Keratinocyte (primary cell): ENCODE data around the gene LHX5. TPM values are rescaled to one million over a fixed set of nuclear protein-coding genes. Genes with fewer than 3 reads are reported as not detected.

Source experiments
- DNase-seq: peaks from one replicate; pipeline ENCODE4 v3.0.0-alpha.2; 2011; ENCODE audit warnings: low read depth, missing footprints, low spot score
- FAIRE-seq: peaks from 2 replicates; lab custom pipeline; 2011; peaks lifted over from hg19 to GRCh38; lab: Jason Lieb, UNC
- H2AFZ ChIP-seq: 2 replicates; pipeline ENCODE4 v1.6.0; 2012; ENCODE audit warnings: low read length, control low read depth, inconsistent platforms; ENCODE audit not compliant: control insufficient read depth
- H3K27ac ChIP-seq: 2 replicates; pipeline ENCODE4 v1.5.1; 2011; ENCODE audit warnings: low read length; ENCODE audit not compliant: control insufficient read depth, insufficient read depth
- H3K27me3 ChIP-seq: 3 replicates; pipeline ENCODE4 v1.6.0; 2011; ENCODE audit warnings: low read length; ENCODE audit not compliant: control insufficient read depth, insufficient read depth; ENCODE audit errors: extremely low read depth
- H3K36me3 ChIP-seq, 2 experiments: 2 replicates in 1 of 2; 3 replicates in 1 of 2; pipeline ENCODE4 v1.5.1; 2011; ENCODE audit warnings: low read length in 2 of 2, mild to moderate bottlenecking in 1 of 2; ENCODE audit not compliant: control insufficient read depth in 2 of 2, insufficient read depth in 2 of 2; ENCODE audit errors: extremely low read depth in 1 of 2
- H3K4me1 ChIP-seq: 3 replicates; pipeline ENCODE4 v1.5.1; 2011; ENCODE audit warnings: low read length; ENCODE audit not compliant: control insufficient read depth, insufficient read depth; ENCODE audit errors: extremely low read depth
- H3K4me2 ChIP-seq: 3 replicates; pipeline ENCODE4 v1.6.0; 2011; ENCODE audit warnings: low read depth, low read length; ENCODE audit not compliant: control insufficient read depth, insufficient read depth; ENCODE audit errors: extremely low read depth
- H3K4me3 ChIP-seq, 3 experiments: fragments of 200-600 bp in 1 of 3; sonication (generic) in 1 of 3; 2 replicates in 2 of 3; 3 replicates in 1 of 3; pipeline ENCODE4 v1.5.1; 2011 to 2016; ENCODE audit warnings: low read length in 3 of 3, mild to moderate bottlenecking in 3 of 3, control low read depth in 2 of 3, inconsistent platforms in 1 of 3, low read depth in 1 of 3, mixed read lengths in 1 of 3, mixed run types in 1 of 3, moderate library complexity in 1 of 3; ENCODE audit not compliant: control insufficient read depth in 2 of 3, insufficient read depth in 2 of 3; ENCODE audit errors: extremely low read depth in 1 of 3
- H3K79me2 ChIP-seq: 2 replicates; pipeline ENCODE4 v1.6.0; 2012; ENCODE audit warnings: low read length; ENCODE audit not compliant: control insufficient read depth, insufficient read depth
- H3K9ac ChIP-seq: 3 replicates; pipeline ENCODE4 v1.6.0; 2011; ENCODE audit warnings: low read length; ENCODE audit not compliant: control insufficient read depth, insufficient read depth; ENCODE audit errors: extremely low read depth
- H3K9me1 ChIP-seq: 3 replicates; pipeline ENCODE4 v1.6.0; 2011; ENCODE audit warnings: low read length; ENCODE audit not compliant: control insufficient read depth, insufficient read depth; ENCODE audit errors: extremely low read depth
- H3K9me3 ChIP-seq: 2 replicates; pipeline ENCODE4 v1.5.1; 2012; ENCODE audit warnings: low read depth, low read length; ENCODE audit not compliant: control insufficient read depth
- H4K20me1 ChIP-seq: 3 replicates; pipeline ENCODE4 v1.6.0; 2011; ENCODE audit warnings: low read length; ENCODE audit not compliant: control insufficient read depth, insufficient read depth; ENCODE audit errors: extremely low read depth
- CTCF ChIP-seq, 3 experiments: IDR thresholded peaks in 1 of 3; conservative IDR thresholded peaks in 1 of 3; optimal IDR thresholded peaks in 1 of 3; 2 replicates in 2 of 3; 3 replicates in 1 of 3; pipeline versions ENCODE3 to v1.5.1; 2011; ENCODE audit warnings: low read length in 3 of 3, mild to moderate bottlenecking in 3 of 3, moderate library complexity in 2 of 3, control low read depth in 1 of 3, inconsistent platforms in 1 of 3; ENCODE audit not compliant: insufficient read depth in 2 of 3; ENCODE audit errors: extremely low read depth in 1 of 3
- EZH2 ChIP-seq: IDR thresholded peaks from one replicate; pipeline ENCODE4 v1.6.1; 2012; ENCODE audit warnings: inconsistent platforms, mild to moderate bottlenecking, low read length, moderate library complexity
- dilution Hi-C: fragments of 300-500 bp; cut with MboI; formaldehyde crosslinking; loops from one replicate; pipeline ENCODE4 v1.7.0; 2020; ENCODE audit warnings: low sequenced_read_pairs; ENCODE audit not compliant: extremely low pct_ligation_motif_present
- polyA plus RNA-seq, 5 experiments: library from polyadenylated mRNA; depleted of rRNA in 3 of 5; stranded (reverse) in 3 of 5; stranded (forward) in 1 of 5; unstranded in 1 of 5; fragments of >200 nt; gene quantifications; 1 replicate in 1 of 5; 2 replicates in 3 of 5; 3 replicates in 1 of 5; pipeline versions ENCODE4 v1.2.1 to v1.2.3, GENCODE V29; 2011 to 2012; ENCODE audit warnings: missing spikeins in 2 of 5, low read depth in 1 of 5, low replicate concordance in 1 of 5

LHX5 gene
- polyA plus RNA-seq, 1 donor (not counting 4 experiments of a cell fraction or from before 2014, with no cell fraction given): 0.04 TPM

DNA sequence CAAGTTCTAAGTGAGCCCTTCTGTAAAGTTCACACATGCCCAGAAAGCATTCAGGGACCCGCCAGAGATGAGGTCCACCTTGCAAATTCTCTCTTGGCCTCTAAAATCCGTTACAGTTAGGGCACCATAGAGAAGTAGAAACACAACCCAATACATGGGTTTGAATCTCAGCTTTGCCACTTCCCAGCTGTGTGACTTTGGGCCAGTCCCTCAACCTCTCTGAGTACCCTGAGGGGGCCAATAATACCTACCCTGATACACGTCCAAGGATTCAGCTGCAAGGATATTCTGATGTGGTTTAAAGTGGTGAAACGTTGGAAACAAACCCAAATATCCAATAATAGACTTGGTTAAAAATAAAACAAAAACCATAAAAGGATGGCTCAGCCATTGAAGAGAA is 11.7 kb downstream of the LHX5 start:
- no peaks in the 10 kb centered on the region for H3K9me1 ChIP-seq
- H3K27ac ChIP-seq: no peak overlapping the region
- H3K9ac ChIP-seq: no peak overlapping the region
- DNase-seq (no peak), FAIRE-seq (no peak)
- H3K79me2 ChIP-seq: no peaks in the 10 kb centered on the region
- H2AFZ ChIP-seq: no peak overlapping the region
- H3K4me1 ChIP-seq: peaks cover 4% of the 10 kb centered on the region
- TF ChIP-seq EZH2: no peak
- no peak for TF ChIP-seq CTCF (optimal IDR thresholded peaks at IDR 0.05 in 1 of 3, IDR thresholded peaks at IDR 0.05 in 1 of 3, conservative IDR thresholded peaks at IDR 0.05 in 1 of 3; ENCODE audit: extremely low read depth in 1 of 3, insufficient read depth in 2 of 3, low read length in 3 of 3)
- no peak overlapping the region for H3K4me2 ChIP-seq
- dilution Hi-C loops: no loop called here
- H4K20me1 ChIP-seq: peaks cover 3% of the 10 kb centered on the region
- peaks cover 39% of the 10 kb centered on the region for H3K27me3 ChIP-seq
- no peak overlapping the region for H3K4me3 ChIP-seq
- no peaks in the 10 kb centered on the region for H3K9me3 ChIP-seq
- H3K36me3 ChIP-seq: no peaks in the 10 kb centered on the region

GRCh38 chr12:113457710-113458109 is 14.0 kb downstream of the LHX5 start:
- Histone ChIP-seq H3K27ac (no peak overlapping the region), H3K4me3 (no peak overlapping the region), H3K9me1 (no peaks in the 10 kb centered on the region), H4K20me1 (no peaks in the 10 kb centered on the region), H3K79me2 (no peaks in the 10 kb centered on the region), H3K9ac (no peak overlapping the region), H3K36me3 (no peaks in the 10 kb centered on the region), H3K27me3 (peaks cover 17% of the 10 kb centered on the region), H3K4me1 (peaks cover 2% of the 10 kb centered on the region), H3K4me2 (no peak overlapping the region), H2AFZ (no peak overlapping the region), H3K9me3 (no peaks in the 10 kb centered on the region)
- dilution Hi-C loops: no loop called here
- TF ChIP-seq EZH2 (no peak), CTCF (optimal IDR thresholded peaks at IDR 0.05 in 1 of 3, IDR thresholded peaks at IDR 0.05 in 1 of 3, conservative IDR thresholded peaks at IDR 0.05 in 1 of 3; ENCODE audit: extremely low read depth in 1 of 3, insufficient read depth in 2 of 3, low read length in 3 of 3) (no peak)
- DNase-seq (no peak), FAIRE-seq (no peak)
